NOMO-1 (cell line): ENCODE measurements around the gene PIP.
"Not testable (repeated sequence)": the region's sequence is repeated elsewhere in the genome, so short reads cannot be mapped to it uniquely, and the experiment has no call there.

Experiments used
- DNase-seq, 2 experiments: peaks; one replicate each; lab custom pipeline; 2025; ENCODE audit not compliant: unreplicated experiment in 2 of 2; lab: John Stamatoyannopoulos, UW

The PIP gene, protein sequence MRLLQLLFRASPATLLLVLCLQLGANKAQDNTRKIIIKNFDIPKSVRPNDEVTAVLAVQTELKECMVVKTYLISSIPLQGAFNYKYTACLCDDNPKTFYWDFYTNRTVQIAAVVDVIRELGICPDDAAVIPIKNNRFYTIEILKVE

DNA sequence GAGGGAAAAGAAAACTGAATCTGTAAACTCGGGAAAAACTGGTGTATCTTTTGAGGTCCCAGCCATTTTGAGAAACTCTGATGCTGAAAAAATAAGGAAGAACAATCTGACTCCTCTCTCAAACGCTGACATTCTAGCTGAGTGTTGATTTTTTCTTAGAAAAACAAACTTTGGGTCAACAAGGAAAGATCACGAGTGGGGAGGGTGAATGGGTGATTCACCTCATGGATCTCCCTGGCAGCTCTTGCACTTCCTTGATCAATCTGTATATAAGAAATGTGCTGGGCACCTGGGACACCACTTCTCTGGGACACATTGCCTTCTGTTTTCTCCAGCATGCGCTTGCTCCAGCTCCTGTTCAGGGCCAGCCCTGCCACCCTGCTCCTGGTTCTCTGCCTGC lies at the start of gene PIP:
Gene PIP, plus strand, starts transcription at position 297 of the 400 bp plus-strand sequence. Its CDS starts 40 bp downstream, at position 337.
- DNase-seq: no peak

- DNase-seq: peak; percentile 0 to 37
Measured at GRCh38 chr7:143085109-143085508, 46.8 kb upstream of the PIP start.

DNA sequence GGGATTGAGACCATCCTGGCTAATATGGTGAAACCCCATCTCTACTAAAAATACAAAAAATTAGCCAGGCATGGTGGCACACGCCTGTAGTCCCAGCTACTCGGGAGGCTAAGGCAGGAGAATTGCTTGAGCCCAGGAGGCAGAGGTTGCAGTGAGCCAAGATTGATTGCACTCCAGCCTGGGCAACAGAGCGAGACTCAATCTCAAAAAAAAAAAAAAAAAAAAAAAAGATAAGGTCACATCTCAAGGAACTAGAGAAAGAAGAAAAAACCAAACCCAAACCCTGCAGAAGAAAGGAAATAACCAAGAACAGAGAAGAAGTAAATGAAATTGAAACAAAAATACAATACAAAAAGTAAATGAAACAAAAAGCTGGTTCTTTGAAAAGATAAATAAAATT lies 46.3 kb upstream of the PIP start:
- DNase-seq: not testable (repeated sequence)

DNA sequence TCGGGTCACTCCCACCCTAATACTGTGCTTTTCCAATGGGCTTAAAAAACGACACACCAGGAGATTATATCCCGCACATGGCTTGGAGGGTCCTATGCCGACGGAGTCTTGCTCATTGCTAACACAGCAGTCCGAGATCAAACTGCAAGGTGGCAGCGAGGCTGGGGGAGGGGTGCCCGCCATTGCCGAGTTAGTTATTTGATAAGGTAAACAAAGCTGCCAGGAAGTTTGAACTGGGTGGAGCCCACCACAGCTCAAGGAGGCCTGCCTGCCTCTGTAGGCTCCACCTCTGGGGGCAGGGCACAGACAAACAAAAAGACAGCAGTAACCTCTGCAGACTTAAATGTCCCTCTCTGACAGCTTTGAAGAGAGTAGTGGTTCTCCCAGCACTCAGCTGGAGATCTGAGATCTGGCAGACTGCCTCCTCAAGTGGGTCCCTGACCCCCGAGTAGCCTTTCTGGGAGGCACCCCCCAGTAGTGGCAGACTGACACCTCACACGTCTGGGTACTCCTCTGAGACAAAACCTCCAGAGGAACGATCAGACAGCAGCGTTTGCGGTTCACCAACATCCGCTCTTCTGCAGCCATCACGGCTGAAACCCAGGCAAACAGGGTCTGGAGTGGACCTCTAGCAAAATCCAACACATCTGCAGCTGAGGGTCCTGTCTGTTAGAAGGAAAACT lies 43.2 kb upstream of the PIP start:
- not testable (repeated sequence) for DNase-seq

DNA sequence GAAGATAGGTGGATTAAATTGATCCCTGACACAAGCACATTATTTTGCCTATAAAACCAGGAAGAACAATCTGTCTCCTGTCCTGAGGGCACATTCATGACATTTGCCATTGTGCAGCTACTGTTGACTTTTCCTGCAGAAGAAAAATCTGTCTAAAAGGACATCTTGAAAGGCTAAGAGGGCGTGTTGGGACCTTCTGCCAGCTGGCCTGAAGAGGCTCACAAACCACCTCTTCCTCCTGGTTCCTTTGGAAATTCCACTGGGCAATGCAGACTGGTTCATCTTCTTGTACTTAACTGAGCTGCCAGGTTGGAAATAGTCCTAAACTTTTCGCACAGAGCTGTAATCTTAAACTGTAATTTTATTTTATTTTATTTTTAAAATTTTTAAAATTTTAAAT lies 35.7 kb upstream of the PIP start:
- DNase-seq: no peak

GRCh38 chr7:143099579-143099978 lies 32.3 kb upstream of the PIP start:
- not testable (repeated sequence) for DNase-seq

GRCh38 chr7:143104759-143105158 lies 27.1 kb upstream of the PIP start:
- DNase-seq: no peak

DNA sequence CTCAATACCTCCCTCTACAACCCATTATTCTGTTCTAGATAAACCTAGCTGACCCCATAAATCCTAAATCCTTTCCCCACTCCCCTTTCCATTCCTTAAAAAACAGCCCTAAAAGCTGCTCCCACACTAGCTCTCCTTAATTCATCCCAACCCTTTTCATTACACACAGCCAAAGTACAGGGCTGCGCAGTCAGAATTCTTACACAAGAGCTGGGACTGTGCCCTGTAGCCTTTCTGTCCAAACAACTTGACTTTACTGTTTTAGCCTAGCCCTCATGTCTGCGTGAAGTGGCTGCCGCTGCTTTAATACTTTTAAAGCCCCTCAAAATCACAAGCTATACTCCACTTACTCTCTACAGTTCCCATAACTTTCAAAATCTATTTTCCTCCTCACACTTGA lies 23.9 kb upstream of the PIP start:
- not testable (repeated sequence) for DNase-seq

GRCh38 chr7:143117395-143117794 lies 14.5 kb upstream of the PIP start:
- no peak for DNase-seq

DNA sequence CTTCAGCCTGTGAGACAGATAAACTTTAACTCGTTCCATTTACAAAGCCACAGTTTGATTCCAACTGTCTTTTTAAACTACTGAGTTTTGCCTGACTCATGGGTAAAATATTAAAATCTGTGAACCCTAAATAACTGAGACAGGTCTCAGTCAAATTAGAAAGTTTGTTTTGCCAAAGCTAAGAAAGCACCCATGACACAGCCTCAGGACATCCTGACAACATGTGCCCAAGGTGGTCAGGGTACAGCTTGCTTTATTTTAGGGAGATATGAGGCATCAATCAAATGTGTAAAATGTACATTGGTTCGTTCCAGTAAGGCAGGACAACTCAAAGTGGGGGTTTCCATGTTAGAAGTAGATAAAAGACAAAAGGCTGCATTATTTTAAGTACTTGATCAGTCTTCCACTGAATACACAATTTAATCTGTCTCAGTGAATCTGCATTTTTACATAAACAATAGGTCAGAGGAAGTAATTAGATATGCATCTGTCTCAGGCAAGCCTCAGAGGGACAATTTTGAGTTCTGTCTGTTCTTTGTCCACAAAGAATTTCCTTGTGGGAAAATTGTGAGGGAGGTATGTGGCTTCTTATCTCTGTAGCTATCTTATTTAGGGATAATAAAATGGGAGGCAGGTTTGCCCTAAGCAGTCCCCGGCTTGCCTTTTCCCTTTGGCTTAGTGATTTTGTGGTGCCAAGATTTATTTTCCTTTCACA lies 11.0 kb upstream of the PIP start:
- no peak for DNase-seq

- DNase-seq: not testable (repeated sequence)
Measured at GRCh38 chr7:143123326-143123725, 8.6 kb upstream of the PIP start.

- peak; percentile 21 to 87 for DNase-seq
Measured at GRCh38 chr7:143126146-143126545, 5.7 kb upstream of the PIP start.

DNA sequence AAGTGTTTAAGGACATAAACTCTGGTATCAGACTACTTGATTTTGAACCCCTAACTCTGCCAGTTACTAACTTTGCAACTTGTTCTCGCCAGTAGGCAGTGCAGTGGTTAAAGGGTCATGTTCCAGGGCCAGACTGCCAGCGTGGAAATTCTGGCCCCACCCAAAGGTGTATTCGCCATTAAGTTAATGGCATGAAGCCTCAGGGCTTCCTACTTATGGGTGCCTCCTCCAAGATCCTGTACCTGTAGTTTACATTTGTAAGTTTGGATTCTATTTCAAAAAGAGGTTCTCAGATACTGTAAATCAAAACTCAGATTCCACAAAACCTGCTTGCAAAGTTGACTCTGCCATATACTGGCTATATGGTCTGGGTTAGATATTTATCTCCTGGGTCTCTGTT lies 2.8 kb upstream of the PIP start:
- DNase-seq: no peak

DNA sequence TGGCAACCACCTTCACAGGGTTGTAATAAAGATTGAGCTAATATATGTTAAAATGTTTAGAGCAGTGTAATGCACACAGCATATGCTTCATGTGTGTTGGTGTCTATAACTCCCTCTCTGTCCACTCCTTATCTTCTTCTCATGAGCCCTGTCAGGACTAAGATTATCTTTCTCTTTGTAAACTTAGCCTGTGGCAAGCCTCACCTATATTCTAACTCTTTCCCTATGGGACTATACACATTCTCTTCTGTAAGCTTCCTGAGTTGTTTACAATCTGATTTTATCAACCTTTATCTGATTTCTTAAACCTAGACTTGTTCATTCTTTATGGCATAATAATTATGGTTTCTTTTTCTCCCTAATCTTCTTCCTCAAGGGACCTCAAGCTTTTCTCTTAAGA lies 2.4 kb upstream of the PIP start:
- no peak for DNase-seq

- no peak for DNase-seq
Measured at GRCh38 chr7:143130541-143130940, 1.3 kb upstream of the PIP start.

- no peak for DNase-seq
Measured at GRCh38 chr7:143147070-143147469, 15.2 kb downstream of the PIP start.

GRCh38 chr7:143148050-143148449 lies 16.2 kb downstream of the PIP start:
- DNase-seq: no peak

DNA sequence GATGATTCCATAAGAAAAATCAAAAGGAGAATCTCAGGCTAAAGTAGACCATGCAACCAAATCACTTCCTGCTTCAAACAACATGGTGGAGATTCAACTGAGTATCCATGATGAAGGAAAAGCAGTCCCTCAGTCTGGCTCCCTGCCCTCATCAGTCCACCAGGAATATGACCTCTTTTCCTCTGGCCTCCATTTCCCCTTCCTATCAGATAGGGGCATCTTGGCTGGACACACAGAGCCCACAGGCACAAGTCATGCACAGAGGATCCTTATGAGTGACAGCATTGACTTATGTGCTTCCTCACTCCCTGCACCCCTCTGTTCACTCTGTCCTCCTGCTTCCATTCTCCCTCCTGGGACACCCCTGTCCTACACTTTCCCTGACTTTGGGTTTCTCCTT lies 16.8 kb downstream of the PIP start:
- no peak for DNase-seq

- DNase-seq: not testable (repeated sequence)
Measured at GRCh38 chr7:143150696-143151095, 18.8 kb downstream of the PIP start.

DNA sequence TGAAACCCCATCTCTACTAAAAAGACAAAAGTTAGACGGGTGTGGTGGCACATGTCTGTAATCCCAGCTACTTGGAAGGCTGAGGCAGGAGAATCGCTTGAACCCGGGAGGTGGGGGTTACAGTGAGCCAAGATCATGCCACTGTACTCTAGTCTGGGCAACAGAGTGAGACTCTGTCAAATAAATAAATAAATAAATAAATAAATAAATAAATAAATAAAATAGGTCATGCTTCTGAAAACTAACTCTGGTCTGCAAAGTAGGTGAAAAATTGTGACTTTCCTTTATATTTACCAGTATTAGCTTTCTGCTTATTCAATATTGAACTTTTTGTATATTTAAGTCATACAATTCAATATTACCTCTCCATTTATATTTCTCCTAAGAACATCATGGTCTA lies 26.7 kb downstream of the PIP start:
- not testable (repeated sequence) for DNase-seq

- DNase-seq: no peak
Measured at GRCh38 chr7:143171697-143172096, 39.8 kb downstream of the PIP start.

DNA sequence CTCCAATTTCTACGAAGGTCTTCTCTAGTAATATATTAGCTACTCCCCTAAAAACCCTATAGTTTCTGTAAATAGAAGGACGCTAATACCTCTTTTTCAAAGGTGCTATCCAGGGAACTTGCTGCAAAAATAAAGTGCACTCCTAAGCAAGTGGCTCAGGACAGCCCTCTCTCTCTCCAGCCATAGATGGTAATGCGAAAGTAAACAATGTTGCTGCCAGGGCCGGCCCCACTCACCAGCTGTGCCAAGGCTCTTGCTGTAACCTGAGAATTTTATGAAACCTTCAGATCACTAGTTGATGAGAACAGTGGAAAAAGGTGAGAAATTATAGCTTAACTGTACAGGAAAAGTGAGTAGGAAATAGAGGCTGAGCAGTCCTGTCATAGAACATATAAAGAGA lies 40.5 kb downstream of the PIP start:
- no peak for DNase-seq
